ENCODE results near the gene HCCS.
A peak's percentile ranks its signal among the peaks of the same experiment; 100 is the strongest.
"Not testable (repeated sequence)": the region's sequence is repeated elsewhere in the genome, so short reads cannot be mapped to it uniquely, and the experiment has no call there.

The HCCS gene

GRCh38 chrX:11111037-11111851 lies at the start of gene HCCS:
Gene HCCS, plus strand, starts transcription at chrX:11111332. Its CDS starts 729 bp downstream, at chrX:11112061.
- DNase-seq = peak; percentile 86

GRCh38 chrX:11064276-11064675 lies 46.9 kb upstream of the HCCS start:
- DNase-seq = no peak

- peak; percentile 82 for DNase-seq
Measured at GRCh38 chrX:11064851-11065600, 46.1 kb upstream of the HCCS start.

GRCh38 chrX:11066812-11067211 lies 44.3 kb upstream of the HCCS start:
- DNase-seq = no peak

- no peak for DNase-seq
Measured at GRCh38 chrX:11073381-11073780, 37.8 kb upstream of the HCCS start.

GRCh38 chrX:11080741-11081305 lies 30.3 kb upstream of the HCCS start:
- no peak for DNase-seq

GRCh38 chrX:11081511-11081910 lies 29.6 kb upstream of the HCCS start:
- no peak for DNase-seq

- DNase-seq = no peak
Measured at GRCh38 chrX:11085305-11085704, 25.8 kb upstream of the HCCS start.

- DNase-seq = no peak
Measured at GRCh38 chrX:11089802-11090201, 21.3 kb upstream of the HCCS start.

GRCh38 chrX:11097933-11098332 lies 13.2 kb upstream of the HCCS start:
- DNase-seq = no peak

GRCh38 chrX:11099465-11099864 lies 11.7 kb upstream of the HCCS start:
- DNase-seq = no peak

- peak; percentile 78 for DNase-seq
Measured at GRCh38 chrX:11100281-11101035, 10.7 kb upstream of the HCCS start.

- no peak for DNase-seq
Measured at GRCh38 chrX:11103006-11103405, 8.1 kb upstream of the HCCS start.

- DNase-seq = no peak
Measured at GRCh38 chrX:11103751-11104150, 7.4 kb upstream of the HCCS start.

- peak; percentile 51 for DNase-seq
Measured at GRCh38 chrX:11105080-11105479, 6.1 kb upstream of the HCCS start.

- DNase-seq = no peak
Measured at GRCh38 chrX:11108253-11108941, 2.7 kb upstream of the HCCS start.

- DNase-seq = no peak
Measured at GRCh38 chrX:11109968-11110367, 1.2 kb upstream of the HCCS start.

- DNase-seq = no peak
Measured at GRCh38 chrX:11111947-11112346, 815 bp downstream of the HCCS start.

- no peak for DNase-seq
Measured at GRCh38 chrX:11113731-11114130, 2.6 kb downstream of the HCCS start.

- no peak for DNase-seq
Measured at GRCh38 chrX:11117745-11118144, 6.6 kb downstream of the HCCS start.

GRCh38 chrX:11119313-11119943 lies 8.3 kb downstream of the HCCS start:
- no peak for DNase-seq

GRCh38 chrX:11123087-11123486 lies 12.0 kb downstream of the HCCS start:
- DNase-seq = not testable (repeated sequence)

Measured in fibroblast of skin of right quadriceps (primary cell).